Omental fat pad (tissue), 4 donors: ENCODE measurements around the gene KSR1. TPM values are rescaled to one million over a fixed set of nuclear protein-coding genes. Genes with fewer than 3 reads are reported as not detected.
"Not testable (repeated sequence)": the region's sequence is repeated elsewhere in the genome, so short reads cannot be mapped to it uniquely, and the experiment has no call there.

Experiments used
- ATAC-seq: fragments of 150-250 bp; one replicate; pipeline ENCODE4 v1.9.1; 2016; ENCODE audit warnings: mild to moderate bottlenecking, moderate library complexity; ENCODE audit not compliant: low FRiP score
- DNase-seq: peaks from one replicate; pipeline ENCODE4 v3.0.0-alpha.2; 2019; ENCODE audit warnings: low spot score
- CTCF ChIP-seq, 3 donors: fragments of 450-650 bp; IDR thresholded peaks; one replicate each; pipeline ENCODE4 v1.5.1; 2016 to 2017; ENCODE audit warnings: antibody characterized with exemption in 3 of 3, mild to moderate bottlenecking in 3 of 3, moderate library complexity in 2 of 3
- total RNA-seq, 4 donors: library from RNA; depleted of rRNA; stranded (reverse); fragments of >200 nt; gene quantifications; one replicate each; pipeline ENCODE4 v1.1.0, GENCODE V29; 2016

Gene KSR1
- total RNA-seq, 4 donors from 2014 or later, result 25.8 to 42.3 (median 33.9) TPM

GRCh38 chr17:27651411-27652345 lies 195.4 kb downstream of the KSR1 start:
- ATAC-seq (no peak), DNase-seq (peak; percentile 80)

GRCh38 chr17:27653449-27653971 lies 197.3 kb downstream of the KSR1 start:
- ATAC-seq, DNase-seq: not testable (repeated sequence)

More at GRCh38 chr17:27651411-27652345, 195.4 kb downstream of the KSR1 start:
- peak in 2 of 3 donors; percentile 50 to 80 for TF ChIP-seq CTCF (IDR thresholded peaks at IDR 0.05)

- ATAC-seq (no peak), DNase-seq (no peak)
- TF ChIP-seq CTCF (IDR thresholded peaks at IDR 0.05), result no peak
Measured at GRCh38 chr17:27654136-27654535, 197.9 kb downstream of the KSR1 start.

- ATAC-seq (no peak), DNase-seq (peak; percentile 64)
- peak in 2 of 3 donors; percentile 3 to 64 for TF ChIP-seq CTCF (IDR thresholded peaks at IDR 0.05)
Measured at GRCh38 chr17:27654654-27655524, 198.6 kb downstream of the KSR1 start.

- not testable (repeated sequence) for ATAC-seq, DNase-seq
Measured at GRCh38 chr17:27655525-27656111, 199.4 kb downstream of the KSR1 start.

GRCh38 chr17:27656620-27657019 lies 200.4 kb downstream of the KSR1 start:
- not testable (repeated sequence) for ATAC-seq, DNase-seq

GRCh38 chr17:27657620-27658019 lies 201.4 kb downstream of the KSR1 start:
- DNase-seq (no peak), ATAC-seq (no peak)
- TF ChIP-seq CTCF (IDR thresholded peaks at IDR 0.05), result no peak

GRCh38 chr17:27659683-27660082 lies 203.4 kb downstream of the KSR1 start:
- DNase-seq (no peak), ATAC-seq (no peak)
- no peak for TF ChIP-seq CTCF (IDR thresholded peaks at IDR 0.05)
